Naive thymus-derived CD4-positive, alpha-beta T cell (primary cell): ENCODE results near the gene GXYLT2. TPM values are rescaled to one million over a fixed set of nuclear protein-coding genes. Genes with fewer than 3 reads are reported as not detected.

ENCODE experiments used
- ATAC-seq: fragments of 150-1000 bp; cut with Tn5 transposase; 2 replicates; pipeline ENCODE4 v1.10.0; 2021; ENCODE audit warnings: mild to moderate bottlenecking, moderate library complexity
- CTCF ChIA-PET: fragments of 350-600 bp; sonication (Branson Sonifier 250); formaldehyde crosslinking; loops from one replicate; lab custom pipeline; 2021; ENCODE audit warnings: antibody characterized with exemption; lab: Charles Lee
- POLR2A ChIA-PET: fragments of 350-600 bp; sonication (Branson Sonifier 250); formaldehyde crosslinking; loops from one replicate; lab custom pipeline; 2021; ENCODE audit warnings: antibody characterized with exemption, inconsistent platforms; lab: Charles Lee
- DNase-seq, 9 donors: peaks; one replicate each; pipeline versions ENCODE4 v3.0.0 to v3.0.0-alpha.2; 2020 to 2022; ENCODE audit warnings: mixed read lengths in 1 of 9
- H3K27ac ChIP-seq: one replicate; pipeline ENCODE4 v1.7.0; 2013; ENCODE audit warnings: mild to moderate bottlenecking, low read depth, low read length, moderate library complexity
- H3K27me3 ChIP-seq, 2 donors: one replicate each; pipeline ENCODE4 v1.7.0; 2013; ENCODE audit warnings: low read length in 2 of 2, mild to moderate bottlenecking in 2 of 2, moderate library complexity in 2 of 2; ENCODE audit not compliant: control insufficient read depth in 2 of 2, insufficient read depth in 2 of 2
- H3K36me3 ChIP-seq, 3 experiments: 1 replicate in 2 of 3; 2 replicates in 1 of 3; pipeline ENCODE4 v1.7.0; 2013; ENCODE audit warnings: low read length in 3 of 3, mild to moderate bottlenecking in 3 of 3, moderate library complexity in 1 of 3; ENCODE audit not compliant: insufficient read depth in 3 of 3, control insufficient read depth in 2 of 3
- H3K4me1 ChIP-seq, 2 donors: one replicate each; pipeline ENCODE4 v1.7.0; 2013; ENCODE audit warnings: low read length in 2 of 2, mild to moderate bottlenecking in 2 of 2, moderate library complexity in 1 of 2; ENCODE audit not compliant: control insufficient read depth in 2 of 2, insufficient read depth in 2 of 2
- H3K4me3 ChIP-seq: 2 replicates; pipeline ENCODE4 v1.7.0; 2013; ENCODE audit warnings: mild to moderate bottlenecking, low read length
- H3K9me3 ChIP-seq, 3 experiments: 1 replicate in 2 of 3; 2 replicates in 1 of 3; pipeline ENCODE4 v1.7.0; 2013; ENCODE audit warnings: low read length in 3 of 3; ENCODE audit not compliant: control insufficient read depth in 2 of 3
- H3K27ac Mint-ChIP-seq, 9 donors: one replicate each; pipeline ENCODE4 v1.8.0; 2020 to 2022; ENCODE audit warnings: mixed read lengths in 9 of 9, mild to moderate bottlenecking in 8 of 9, moderate library complexity in 5 of 9, inconsistent platforms in 2 of 9
- H3K27me3 Mint-ChIP-seq, 5 donors: one replicate each; pipeline ENCODE4 v1.8.0; 2021 to 2022; ENCODE audit warnings: mixed read lengths in 5 of 5, mild to moderate bottlenecking in 1 of 5
- H3K36me3 Mint-ChIP-seq, 5 donors: one replicate each; pipeline ENCODE4 v1.8.0; 2020 to 2022; ENCODE audit warnings: mixed read lengths in 5 of 5, mild to moderate bottlenecking in 3 of 5, inconsistent platforms in 1 of 5
- H3K4me1 Mint-ChIP-seq, 7 donors: one replicate each; pipeline ENCODE4 v1.8.0; 2020 to 2022; ENCODE audit warnings: mixed read lengths in 7 of 7, mild to moderate bottlenecking in 3 of 7, inconsistent platforms in 1 of 7
- H3K4me3 Mint-ChIP-seq, 10 donors: one replicate each; pipeline ENCODE4 v1.8.0; 2020 to 2022; ENCODE audit warnings: mild to moderate bottlenecking in 10 of 10, mixed read lengths in 10 of 10, moderate library complexity in 6 of 10, inconsistent platforms in 2 of 10
- H3K9me3 Mint-ChIP-seq, 11 donors: one replicate each; pipeline ENCODE4 v1.8.0; 2020 to 2022; ENCODE audit warnings: mixed read lengths in 11 of 11, mild to moderate bottlenecking in 4 of 11, inconsistent platforms in 1 of 11, moderate library complexity in 1 of 11
- intact Hi-C, 2 donors: fragments of 100-400 bp; cut with micrococcal nuclease; formaldehyde crosslinking; loops; one replicate each; pipeline ENCODE4 v1.15.1; 2023
- polyA plus RNA-seq, 2 donors: library from polyadenylated mRNA; unstranded; fragments of 300-500 nt; fragmentation: Illumina TruSeq; gene quantifications; one replicate each; pipeline ENCODE4 v1.2.3, GENCODE V29; 2021
- total RNA-seq, 6 experiments: library from RNA in 5 of 6; stranded (reverse) in 5 of 6; gene quantifications; 1 replicate in 5 of 6; 2 replicates in 1 of 6; pipeline ENCODE4 v1.2.3 and lab custom pipeline; 2021 to 2026

The GXYLT2 gene
- total and polyA plus RNA-seq, 7 experiments from 2014 or later: not detected

GRCh38 chr3:73018790-73019441, 131.1 kb downstream of the GXYLT2 start:
- Histone ChIP-seq H3K4me3 (no peak overlapping the region), H3K4me1 (peaks cover 11 to 23% of the 10 kb centered on the region in 2 donors), H3K27ac (no peak overlapping the region), H3K27me3 (no peaks in the 10 kb centered on the region), H3K36me3 (no peaks in the 10 kb centered on the region), H3K9me3 (no peaks in the 10 kb centered on the region)
- H3K27me3 Mint-ChIP-seq: no peaks in the 10 kb centered on the region
- peaks cover 30 to 83% (median 69%) of the 10 kb centered on the region in 7 donors for H3K4me1 Mint-ChIP-seq
- H3K36me3 Mint-ChIP-seq: peaks cover 0 to 27% (median 11%) of the 10 kb centered on the region in 5 donors
- H3K4me3 Mint-ChIP-seq: peak overlapping the region in 4 of 10 donors; percentile 3 to 40 (median 28)
- ChIA-PET CTCF (interaction anchor here (1.1 kb wide), 1 partner anchor 37 kb away, joined by 5 read pairs; no protein-coding TSS in a partner anchor), POLR2A (interaction anchor here (1.2 kb wide), 1 partner anchor 19 kb away, joined by 5 read pairs; no protein-coding TSS in a partner anchor)
- H3K9me3 Mint-ChIP-seq: no peaks in the 10 kb centered on the region
- DNase-seq (no peak), ATAC-seq (no peak)
- intact Hi-C loops: loop anchor here in 1 of 2 donors (1.0 kb wide), 1 partner anchor 11 kb away; no protein-coding TSS in a partner anchor
- peak overlapping the region in 2 of 9 donors; percentile 0 to 51 for H3K27ac Mint-ChIP-seq

- H3K9me3 Mint-ChIP-seq: no peaks in the 10 kb centered on the region
- Histone ChIP-seq H3K27me3 (no peaks in the 10 kb centered on the region), H3K9me3 (no peaks in the 10 kb centered on the region), H3K27ac (no peak overlapping the region), H3K36me3 (no peaks in the 10 kb centered on the region), H3K4me1 (peaks cover 18 to 35% of the 10 kb centered on the region in 2 donors), H3K4me3 (no peak overlapping the region)
- ATAC-seq: no peak
- DNase-seq: no peak
- intact Hi-C loops: no loop called here
- peaks cover 0 to 14% (median 8%) of the 10 kb centered on the region in 5 donors for H3K36me3 Mint-ChIP-seq
- H3K27ac Mint-ChIP-seq: peak overlapping the region in 2 of 9 donors; percentile 1 to 9
- peaks cover 39 to 89% (median 79%) of the 10 kb centered on the region in 7 donors for H3K4me1 Mint-ChIP-seq
- H3K27me3 Mint-ChIP-seq: no peaks in the 10 kb centered on the region
- POLR2A ChIA-PET: interaction anchor here (0.7 kb wide), 1 partner anchor 17 kb away, joined by 3 read pairs; no protein-coding TSS in a partner anchor
- peak overlapping the region in 3 of 10 donors; percentile 14 to 47 (median 20) for H3K4me3 Mint-ChIP-seq
- CTCF ChIA-PET: no interaction called here
These were observed 133.5 kb downstream of the GXYLT2 start for GRCh38 chr3:73021301-73021835.

GRCh38 chr3:73024836-73025235, 137.0 kb downstream of the GXYLT2 start:
- ChIA-PET CTCF (no interaction called here), POLR2A (no interaction called here)
- H3K4me3 ChIP-seq: no peak overlapping the region
- H3K27me3 ChIP-seq: no peaks in the 10 kb centered on the region
- Mint-ChIP-seq H3K9me3 (no peaks in the 10 kb centered on the region), H3K27me3 (no peaks in the 10 kb centered on the region), H3K4me3 (peak overlapping the region in 4 of 10 donors; percentile 11 to 39 (median 31)), H3K27ac (peak overlapping the region in 3 of 9 donors; percentile 28 to 76 (median 71)), H3K36me3 (peaks cover 0 to 15% (median 7%) of the 10 kb centered on the region in 5 donors), H3K4me1 (peaks cover 42 to 92% (median 87%) of the 10 kb centered on the region in 7 donors)
- peaks cover 24 to 32% of the 10 kb centered on the region in 2 donors for H3K4me1 ChIP-seq
- no peaks in the 10 kb centered on the region for H3K9me3 ChIP-seq
- H3K36me3 ChIP-seq: no peaks in the 10 kb centered on the region
- ATAC-seq (no peak), DNase-seq (no peak)
- no peak overlapping the region for H3K27ac ChIP-seq
- intact Hi-C loops: no loop called here

- no peak overlapping the region for H3K4me3 ChIP-seq
- peak overlapping the region in 3 of 9 donors; percentile 3 to 22 (median 13) for H3K27ac Mint-ChIP-seq
- peaks cover 4 to 18% (median 14%) of the 10 kb centered on the region in 5 donors for H3K36me3 Mint-ChIP-seq
- peaks cover 48 to 94% (median 88%) of the 10 kb centered on the region in 7 donors for H3K4me1 Mint-ChIP-seq
- no peaks in the 10 kb centered on the region for H3K27me3 Mint-ChIP-seq
- H3K27ac ChIP-seq: no peak overlapping the region
- no peaks in the 10 kb centered on the region for H3K27me3 ChIP-seq
- H3K36me3 ChIP-seq: no peaks in the 10 kb centered on the region
- intact Hi-C loops: no loop called here
- peaks cover 21 to 33% of the 10 kb centered on the region in 2 donors for H3K4me1 ChIP-seq
- H3K9me3 ChIP-seq: no peaks in the 10 kb centered on the region
- no peaks in the 10 kb centered on the region for H3K9me3 Mint-ChIP-seq
- H3K4me3 Mint-ChIP-seq: peak overlapping the region in 1 of 10 donors; percentile 39
- ChIA-PET POLR2A (interaction anchor here (1.1 kb wide), 1 partner anchor 23 kb away, joined by 3 read pairs; no protein-coding TSS in a partner anchor), CTCF (no interaction called here)
- ATAC-seq (no peak), DNase-seq (no peak)
These were observed 138.4 kb downstream of the GXYLT2 start for GRCh38 chr3:73026111-73026759.

Other genes with a start within 250 kb of the GXYLT2 start
- 10 to 100 TPM; 14.1 to 34.3 (median 24.5) TPM for gene SHQ1, start 39.6 kb upstream of the GXYLT2 start, total RNA-seq
- 10 to 100 TPM; 20.3 to 28.6 TPM for gene SHQ1, start 39.6 kb upstream of the GXYLT2 start, polyA plus RNA-seq
- 10 to 100 TPM; 56.3 to 87.0 (median 63.8) TPM for gene PPP4R2, start 108.8 kb downstream of the GXYLT2 start, total RNA-seq
- gene PPP4R2, start 108.8 kb downstream of the GXYLT2 start, polyA plus RNA-seq: 10 to 100 TPM; 35.0 to 38.9 TPM
- 10 to 100 TPM in 2 of 5 experiments, 1 to 10 TPM in 3; 6.7 to 12.9 (median 9.8) TPM for gene EBLN2, start 173.6 kb downstream of the GXYLT2 start, total RNA-seq
- 1 to 10 TPM; 1.1 to 2.5 TPM for gene EBLN2, start 173.6 kb downstream of the GXYLT2 start, polyA plus RNA-seq